Ovary (tissue), 3 donors: ENCODE results near the gene ANGPTL4.

Source experiments
- EP300 ChIP-seq: sonication (generic); formaldehyde crosslinking; IDR thresholded peaks from one replicate; pipeline ENCODE4 v1.6.1; 2017; ENCODE audit warnings: antibody characterized with exemption
- TF ChIP-seq, protein P1 (sequence below), 3 donors: fragments of 450-650 bp in 2 of 3; fragments of 200-600 bp in 1 of 3; IDR thresholded peaks; one replicate each; pipeline versions ENCODE4 v1.5.1 to v1.8.0; 2016 to 2022; ENCODE audit warnings: antibody characterized with exemption in 3 of 3, mild to moderate bottlenecking in 1 of 3
- donor health status: DM: no; HTN: no; CAD: no.

- TF ChIP-seq, protein P1, sequence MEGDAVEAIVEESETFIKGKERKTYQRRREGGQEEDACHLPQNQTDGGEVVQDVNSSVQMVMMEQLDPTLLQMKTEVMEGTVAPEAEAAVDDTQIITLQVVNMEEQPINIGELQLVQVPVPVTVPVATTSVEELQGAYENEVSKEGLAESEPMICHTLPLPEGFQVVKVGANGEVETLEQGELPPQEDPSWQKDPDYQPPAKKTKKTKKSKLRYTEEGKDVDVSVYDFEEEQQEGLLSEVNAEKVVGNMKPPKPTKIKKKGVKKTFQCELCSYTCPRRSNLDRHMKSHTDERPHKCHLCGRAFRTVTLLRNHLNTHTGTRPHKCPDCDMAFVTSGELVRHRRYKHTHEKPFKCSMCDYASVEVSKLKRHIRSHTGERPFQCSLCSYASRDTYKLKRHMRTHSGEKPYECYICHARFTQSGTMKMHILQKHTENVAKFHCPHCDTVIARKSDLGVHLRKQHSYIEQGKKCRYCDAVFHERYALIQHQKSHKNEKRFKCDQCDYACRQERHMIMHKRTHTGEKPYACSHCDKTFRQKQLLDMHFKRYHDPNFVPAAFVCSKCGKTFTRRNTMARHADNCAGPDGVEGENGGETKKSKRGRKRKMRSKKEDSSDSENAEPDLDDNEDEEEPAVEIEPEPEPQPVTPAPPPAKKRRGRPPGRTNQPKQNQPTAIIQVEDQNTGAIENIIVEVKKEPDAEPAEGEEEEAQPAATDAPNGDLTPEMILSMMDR (IDR thresholded peaks at IDR 0.05) = no peak
- no peak for TF ChIP-seq EP300
These were observed 34.0 kb upstream of the ANGPTL4 start for GRCh38 chr19:8329996-8330395.
